Measurements from ENCODE around the gene INPP1.
"Not testable (repeated sequence)": the region's sequence is repeated elsewhere in the genome, so short reads cannot be mapped to it uniquely, and the experiment has no call there.

INPP1 gene

GRCh38 chr2:190352668-190353536 is 9.5 kb downstream of the INPP1 start:
- intact Hi-C loops (cut with DNase I; ENCODE audit: low total_unique reads), result no loop called here
- Histone ChIP-seq H3K36me3 (no peaks in the 10 kb centered on the region), H3K4me3 (no peak overlapping the region), H3K4me1 (peaks cover 0 to 6% (median 0%) of the 10 kb centered on the region in 4 donors), H3K9me3 (no peaks in the 10 kb centered on the region), H3K27ac (no peak overlapping the region), H3K27me3 (no peaks in the 10 kb centered on the region)
- peak in 1 of 2 donors; percentile 22 for DNase-seq
- TF ChIP-seq CTCF (IDR thresholded peaks at IDR 0.05), result no peak

GRCh38 chr2:190353537-190353899 is 10.1 kb downstream of the INPP1 start:
- Histone ChIP-seq H3K27ac (no peak overlapping the region), H3K4me3 (no peak overlapping the region), H3K27me3 (no peaks in the 10 kb centered on the region), H3K9me3 (no peaks in the 10 kb centered on the region), H3K4me1 (peaks cover 0 to 6% (median 0%) of the 10 kb centered on the region in 4 donors), H3K36me3 (no peaks in the 10 kb centered on the region)
- DNase-seq, result no peak
- intact Hi-C loops (cut with DNase I; ENCODE audit: low total_unique reads), result no loop called here
- no peak for TF ChIP-seq CTCF (IDR thresholded peaks at IDR 0.05)

- H3K27ac ChIP-seq, result no peak overlapping the region
- TF ChIP-seq CTCF (IDR thresholded peaks at IDR 0.05), result no peak
- H3K4me3 ChIP-seq, result no peak overlapping the region
- no peaks in the 10 kb centered on the region for H3K36me3 ChIP-seq
- H3K27me3 ChIP-seq, result no peaks in the 10 kb centered on the region
- DNase-seq, result no peak
- intact Hi-C loops (cut with DNase I; ENCODE audit: low total_unique reads), result no loop called here
- H3K9me3 ChIP-seq, result no peaks in the 10 kb centered on the region
- peaks cover 0 to 10% (median 2%) of the 10 kb centered on the region in 4 donors for H3K4me1 ChIP-seq
These were observed 10.8 kb downstream of the INPP1 start for GRCh38 chr2:190354003-190354690.

- Histone ChIP-seq H3K9me3 (no peaks in the 10 kb centered on the region), H3K4me3 (no peak overlapping the region), H3K27me3 (no peaks in the 10 kb centered on the region), H3K36me3 (no peaks in the 10 kb centered on the region), H3K4me1 (peaks cover 0 to 16% (median 12%) of the 10 kb centered on the region in 4 donors), H3K27ac (no peak overlapping the region)
- intact Hi-C loops (cut with DNase I; ENCODE audit: low total_unique reads), result no loop called here
- DNase-seq, result no peak
- no peak for TF ChIP-seq CTCF (IDR thresholded peaks at IDR 0.05)
These were observed 12.7 kb downstream of the INPP1 start for GRCh38 chr2:190355968-190356644.

- Histone ChIP-seq H3K36me3 (peaks cover 0 to under 1% (median 0%) of the 10 kb centered on the region in 3 donors), H3K4me1 (peaks cover 0 to 16% (median 11%) of the 10 kb centered on the region in 4 donors), H3K9me3 (no peaks in the 10 kb centered on the region), H3K27ac (no peak overlapping the region), H3K4me3 (no peak overlapping the region), H3K27me3 (no peaks in the 10 kb centered on the region)
- intact Hi-C loops (cut with DNase I; ENCODE audit: low total_unique reads), result no loop called here
- no peak for TF ChIP-seq CTCF (IDR thresholded peaks at IDR 0.05)
- DNase-seq, result no peak
These were observed 14.2 kb downstream of the INPP1 start for GRCh38 chr2:190357600-190357999.

GRCh38 chr2:190358655-190359448 is 15.5 kb downstream of the INPP1 start:
- H3K4me3 ChIP-seq; H3K36me3 ChIP-seq; DNase-seq; H3K9me3 ChIP-seq; intact Hi-C loops (cut with DNase I; ENCODE audit: low total_unique reads); H3K27me3 ChIP-seq: not testable (repeated sequence)
- Histone ChIP-seq H3K4me1 (peaks cover 0 to 16% (median 9%) of the 10 kb centered on the region in 4 donors), H3K27ac (peak overlapping the region; percentile 53)

Measured in tibial artery (tissue), 4 donors.